Measurements from ENCODE around the gene MYLK3.

Gene MYLK3

DNA sequence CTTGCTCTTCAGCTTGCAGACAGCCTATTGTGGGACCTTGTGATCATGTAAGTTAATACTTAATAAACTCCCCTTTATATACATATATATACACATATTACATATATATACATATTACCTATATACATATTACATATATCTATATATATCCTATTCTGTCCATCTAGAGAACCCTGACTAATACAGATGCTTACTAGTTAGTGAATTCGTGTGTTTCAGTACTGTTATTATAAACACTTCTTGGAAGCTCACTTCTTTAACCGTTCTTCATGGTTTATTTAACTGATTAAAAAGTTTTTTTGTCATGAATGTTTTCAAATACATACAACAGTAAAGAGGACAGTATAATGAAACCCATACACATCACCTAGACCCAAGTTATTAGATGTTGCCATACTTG lies 46.1 kb downstream of the MYLK3 start:
- TF ChIP-seq, protein P1, sequence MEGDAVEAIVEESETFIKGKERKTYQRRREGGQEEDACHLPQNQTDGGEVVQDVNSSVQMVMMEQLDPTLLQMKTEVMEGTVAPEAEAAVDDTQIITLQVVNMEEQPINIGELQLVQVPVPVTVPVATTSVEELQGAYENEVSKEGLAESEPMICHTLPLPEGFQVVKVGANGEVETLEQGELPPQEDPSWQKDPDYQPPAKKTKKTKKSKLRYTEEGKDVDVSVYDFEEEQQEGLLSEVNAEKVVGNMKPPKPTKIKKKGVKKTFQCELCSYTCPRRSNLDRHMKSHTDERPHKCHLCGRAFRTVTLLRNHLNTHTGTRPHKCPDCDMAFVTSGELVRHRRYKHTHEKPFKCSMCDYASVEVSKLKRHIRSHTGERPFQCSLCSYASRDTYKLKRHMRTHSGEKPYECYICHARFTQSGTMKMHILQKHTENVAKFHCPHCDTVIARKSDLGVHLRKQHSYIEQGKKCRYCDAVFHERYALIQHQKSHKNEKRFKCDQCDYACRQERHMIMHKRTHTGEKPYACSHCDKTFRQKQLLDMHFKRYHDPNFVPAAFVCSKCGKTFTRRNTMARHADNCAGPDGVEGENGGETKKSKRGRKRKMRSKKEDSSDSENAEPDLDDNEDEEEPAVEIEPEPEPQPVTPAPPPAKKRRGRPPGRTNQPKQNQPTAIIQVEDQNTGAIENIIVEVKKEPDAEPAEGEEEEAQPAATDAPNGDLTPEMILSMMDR (IDR thresholded peaks at IDR 0.05; ENCODE audit: insufficient read depth, low read length, poor library complexity, severe bottlenecking) = no peak
- peaks cover 6% of the 10 kb centered on the region for H3K36me3 ChIP-seq (ENCODE audit: control insufficient read depth, insufficient read depth, low read length)
- DNase-seq (ENCODE audit: extremely low read depth, insufficient read length) = no peak
- no peaks in the 10 kb centered on the region for H3K27me3 ChIP-seq (replicated peaks; ENCODE audit: control insufficient read depth, insufficient read depth, low read length)
- no peak overlapping the region for H3K4me3 ChIP-seq (replicated peaks; ENCODE audit: low read depth, low read length)

DNA sequence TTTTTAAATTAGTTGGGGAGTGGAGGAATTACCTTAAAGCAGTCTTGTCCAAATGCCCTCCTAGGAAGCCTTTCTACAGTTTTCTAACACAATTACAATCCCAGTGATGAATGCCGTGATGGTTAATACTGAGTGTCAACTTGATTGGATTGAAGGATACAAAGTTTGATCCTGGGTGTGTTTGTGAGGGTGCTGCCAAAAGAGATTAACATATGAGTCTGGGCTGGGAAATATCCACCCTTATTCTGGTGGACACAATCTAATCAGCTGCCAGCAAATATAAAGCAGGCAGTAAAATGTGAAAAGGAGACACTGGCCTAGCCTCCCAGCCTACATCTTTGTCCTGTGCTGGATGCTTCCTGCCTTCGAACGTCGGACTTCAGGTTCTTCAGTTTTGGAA lies 46.5 kb downstream of the MYLK3 start:
- Histone ChIP-seq H3K36me3 (ENCODE audit: control insufficient read depth, insufficient read depth, low read length) (peaks cover 6% of the 10 kb centered on the region), H3K4me3 (replicated peaks; ENCODE audit: low read depth, low read length) (no peak overlapping the region), H3K27me3 (replicated peaks; ENCODE audit: control insufficient read depth, insufficient read depth, low read length) (no peaks in the 10 kb centered on the region)
- no peak for DNase-seq (ENCODE audit: extremely low read depth, insufficient read length)
- TF ChIP-seq, protein P1 (IDR thresholded peaks at IDR 0.05; ENCODE audit: insufficient read depth, low read length, poor library complexity, severe bottlenecking) = no peak

DNA sequence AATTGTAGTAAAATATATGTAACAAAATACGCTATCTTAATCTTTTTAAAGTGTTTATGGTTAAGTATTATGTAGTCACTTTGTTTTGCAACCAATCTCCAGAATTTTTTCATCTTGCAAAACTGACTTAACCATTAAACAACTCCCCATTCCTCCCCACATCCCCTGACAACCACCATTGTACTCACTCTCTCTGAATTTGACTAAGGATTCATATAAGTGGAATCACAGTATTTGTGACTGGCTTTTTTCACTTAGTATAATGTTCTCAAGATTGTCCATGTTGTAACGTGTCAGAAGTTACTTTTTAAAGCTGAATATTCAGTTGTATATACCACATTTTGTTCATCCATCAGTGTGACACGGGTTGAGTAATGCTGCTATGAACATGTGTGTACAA lies 48.1 kb downstream of the MYLK3 start:
- TF ChIP-seq, protein P1 (IDR thresholded peaks at IDR 0.05; ENCODE audit: insufficient read depth, low read length, poor library complexity, severe bottlenecking) = no peak
- no peak for DNase-seq (ENCODE audit: extremely low read depth, insufficient read length)
- Histone ChIP-seq H3K36me3 (ENCODE audit: control insufficient read depth, insufficient read depth, low read length) (peaks cover 15% of the 10 kb centered on the region), H3K27me3 (replicated peaks; ENCODE audit: control insufficient read depth, insufficient read depth, low read length) (no peaks in the 10 kb centered on the region), H3K4me3 (replicated peaks; ENCODE audit: low read depth, low read length) (no peak overlapping the region)

DNA sequence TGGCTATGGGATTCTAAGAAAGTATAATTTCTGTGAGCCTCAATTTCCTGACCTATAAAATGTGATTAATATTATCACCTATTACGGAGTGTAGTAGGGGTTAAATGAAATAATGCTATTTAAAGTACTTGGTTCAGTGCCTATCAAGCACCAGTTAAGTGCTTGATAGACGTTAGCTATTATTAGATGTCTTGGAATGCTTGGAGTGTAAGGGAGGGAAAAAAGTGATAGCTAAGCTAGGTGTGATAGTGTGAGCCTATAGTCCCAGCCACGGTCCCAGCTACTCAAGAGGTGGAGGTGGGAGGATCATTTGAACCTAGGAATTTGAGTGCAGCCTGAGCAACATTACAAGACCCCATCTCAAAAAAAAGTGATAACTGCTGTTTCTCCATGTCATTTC lies 51.2 kb downstream of the MYLK3 start:
- peaks cover 17% of the 10 kb centered on the region for H3K36me3 ChIP-seq (ENCODE audit: control insufficient read depth, insufficient read depth, low read length)
- DNase-seq (ENCODE audit: extremely low read depth, insufficient read length) = no peak
- TF ChIP-seq, protein P1 (IDR thresholded peaks at IDR 0.05; ENCODE audit: insufficient read depth, low read length, poor library complexity, severe bottlenecking) = no peak
- H3K4me3 ChIP-seq (replicated peaks; ENCODE audit: low read depth, low read length) = no peak overlapping the region
- no peaks in the 10 kb centered on the region for H3K27me3 ChIP-seq (replicated peaks; ENCODE audit: control insufficient read depth, insufficient read depth, low read length)

DNA sequence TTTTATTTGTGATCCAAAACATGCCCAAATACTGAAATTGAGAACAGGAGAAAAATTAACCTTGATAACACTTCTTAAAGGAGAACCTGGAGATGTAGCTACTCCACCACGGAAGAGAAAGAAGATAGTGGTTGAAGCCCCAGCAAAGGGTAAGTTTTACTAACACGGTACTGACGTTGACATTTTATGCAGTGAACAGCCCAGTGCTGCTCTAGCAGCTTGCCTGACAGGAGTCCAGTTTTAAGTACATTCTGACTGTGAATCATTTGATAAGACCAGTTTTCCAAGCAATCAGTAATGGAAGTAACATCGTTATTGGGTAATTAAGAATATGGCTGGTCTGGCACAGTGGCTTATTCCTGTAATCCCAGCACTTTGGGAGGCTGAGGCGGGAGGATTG lies 52.2 kb downstream of the MYLK3 start:
- TF ChIP-seq, protein P1 (IDR thresholded peaks at IDR 0.05; ENCODE audit: insufficient read depth, low read length, poor library complexity, severe bottlenecking) = no peak
- Histone ChIP-seq H3K4me3 (replicated peaks; ENCODE audit: low read depth, low read length) (no peak overlapping the region), H3K27me3 (replicated peaks; ENCODE audit: control insufficient read depth, insufficient read depth, low read length) (no peaks in the 10 kb centered on the region), H3K36me3 (ENCODE audit: control insufficient read depth, insufficient read depth, low read length) (peaks cover 17% of the 10 kb centered on the region)
- no peak for DNase-seq (ENCODE audit: extremely low read depth, insufficient read length)

DNA sequence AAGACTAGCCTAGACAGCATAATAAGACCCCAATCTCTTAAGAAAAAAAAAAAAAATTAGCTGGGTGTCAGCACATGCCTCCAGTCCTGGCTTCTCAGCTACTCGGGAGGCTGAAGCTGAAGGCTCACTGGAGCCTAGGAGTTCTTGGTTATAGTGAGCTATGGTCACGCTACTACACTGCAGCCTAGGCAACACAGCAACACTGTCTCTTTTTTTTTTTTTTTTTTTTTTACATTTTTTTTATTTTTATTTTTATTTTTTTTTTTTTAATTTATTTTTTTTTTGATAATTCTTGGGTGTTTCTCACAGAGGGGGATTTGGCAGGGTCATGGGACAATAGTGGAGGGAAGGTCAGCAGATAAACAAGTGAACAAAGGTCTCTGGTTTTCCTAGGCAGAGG lies 54.5 kb downstream of the MYLK3 start:
- H3K4me3 ChIP-seq (replicated peaks; ENCODE audit: low read depth, low read length) = no peak overlapping the region
- H3K36me3 ChIP-seq (ENCODE audit: control insufficient read depth, insufficient read depth, low read length) = peaks cover 14% of the 10 kb centered on the region
- no peaks in the 10 kb centered on the region for H3K27me3 ChIP-seq (replicated peaks; ENCODE audit: control insufficient read depth, insufficient read depth, low read length)
- TF ChIP-seq, protein P1 (IDR thresholded peaks at IDR 0.05; ENCODE audit: insufficient read depth, low read length, poor library complexity, severe bottlenecking) = no peak
- DNase-seq (ENCODE audit: extremely low read depth, insufficient read length) = no peak

Data from GM06990 (cell line).